CD4-positive, alpha-beta memory T cell (primary cell): ENCODE results near the gene PLA2G4F. TPM values are rescaled to one million over a fixed set of nuclear protein-coding genes. Genes with fewer than 3 reads are reported as not detected.

Source experiments
- CTCF ChIA-PET: fragments of 350-600 bp; sonication (Branson Sonifier 250); formaldehyde crosslinking; loops from one replicate; lab custom pipeline; 2021; ENCODE audit warnings: inconsistent platforms; ENCODE audit not compliant: partially characterized antibody; lab: Charles Lee
- POLR2A ChIA-PET: fragments of 350-600 bp; sonication (Branson Sonifier 250); formaldehyde crosslinking; loops from one replicate; lab custom pipeline; 2021; ENCODE audit not compliant: partially characterized antibody; lab: Charles Lee
- DNase-seq, 5 donors: peaks; one replicate each; pipeline versions ENCODE4 v3.0.0 to v3.0.0-alpha.2; 2020 to 2022; ENCODE audit warnings: mixed read lengths in 1 of 5
- H3K27ac ChIP-seq: one replicate; pipeline ENCODE4 v1.7.0; 2013; ENCODE audit warnings: low read depth, low read length
- H3K27me3 ChIP-seq: 2 replicates; pipeline ENCODE4 v1.7.0; 2013; ENCODE audit warnings: mild to moderate bottlenecking, low read length, moderate library complexity; ENCODE audit not compliant: insufficient read depth
- H3K36me3 ChIP-seq: 2 replicates; pipeline ENCODE4 v1.7.0; 2013; ENCODE audit warnings: mild to moderate bottlenecking, low read length, moderate library complexity; ENCODE audit not compliant: insufficient read depth
- H3K4me1 ChIP-seq: 2 replicates; pipeline ENCODE4 v1.7.0; 2013; ENCODE audit warnings: mild to moderate bottlenecking, low read length, moderate library complexity; ENCODE audit not compliant: insufficient read depth
- H3K4me3 ChIP-seq, 2 donors: one replicate each; pipeline ENCODE4 v1.7.0; 2013; ENCODE audit warnings: low read length in 2 of 2, mild to moderate bottlenecking in 1 of 2
- H3K9me3 ChIP-seq, 2 donors: one replicate each; pipeline ENCODE4 v1.7.0; 2013; ENCODE audit warnings: low read length in 2 of 2, control low read depth in 1 of 2; ENCODE audit not compliant: control insufficient read depth in 1 of 2
- H3K27ac Mint-ChIP-seq, 7 donors: one replicate each; pipeline ENCODE4 v1.8.0; 2020 to 2021; ENCODE audit warnings: mixed read lengths in 7 of 7, mild to moderate bottlenecking in 6 of 7, inconsistent platforms in 3 of 7, moderate library complexity in 3 of 7
- H3K27me3 Mint-ChIP-seq, 2 donors: one replicate each; pipeline ENCODE4 v1.8.0; 2020 to 2021; ENCODE audit warnings: mixed read lengths in 2 of 2
- H3K36me3 Mint-ChIP-seq, 2 donors: one replicate each; pipeline ENCODE4 v1.8.0; 2020 to 2021; ENCODE audit warnings: mixed read lengths in 2 of 2, inconsistent platforms in 1 of 2, mild to moderate bottlenecking in 1 of 2
- H3K4me1 Mint-ChIP-seq, 4 donors: one replicate each; pipeline ENCODE4 v1.8.0; 2020 to 2021; ENCODE audit warnings: mixed read lengths in 4 of 4, mild to moderate bottlenecking in 1 of 4
- H3K4me3 Mint-ChIP-seq, 8 donors: one replicate each; pipeline ENCODE4 v1.8.0; 2020 to 2021; ENCODE audit warnings: mixed read lengths in 8 of 8, mild to moderate bottlenecking in 7 of 8, moderate library complexity in 6 of 8, inconsistent platforms in 3 of 8
- H3K9me3 Mint-ChIP-seq, 8 donors: one replicate each; pipeline ENCODE4 v1.8.0; 2020 to 2021; ENCODE audit warnings: mixed read lengths in 8 of 8, mild to moderate bottlenecking in 5 of 8, inconsistent platforms in 3 of 8, moderate library complexity in 1 of 8
- intact Hi-C: fragments of 100-400 bp; cut with micrococcal nuclease; formaldehyde crosslinking; loops from one replicate; pipeline ENCODE4 v1.15.1; 2023
- polyA plus RNA-seq, 2 donors: library from polyadenylated mRNA; unstranded; fragments of 300-500 nt; fragmentation: Illumina TruSeq; gene quantifications; one replicate each; pipeline ENCODE4 v1.2.3, GENCODE V29; 2021
- total RNA-seq, 2 experiments: library from RNA; stranded (reverse); gene quantifications; one replicate each; pipeline ENCODE4 v1.2.3, GENCODE V29; 2021

Gene PLA2G4F
- total RNA-seq, result not detected
- polyA plus RNA-seq, result not detected

DNA sequence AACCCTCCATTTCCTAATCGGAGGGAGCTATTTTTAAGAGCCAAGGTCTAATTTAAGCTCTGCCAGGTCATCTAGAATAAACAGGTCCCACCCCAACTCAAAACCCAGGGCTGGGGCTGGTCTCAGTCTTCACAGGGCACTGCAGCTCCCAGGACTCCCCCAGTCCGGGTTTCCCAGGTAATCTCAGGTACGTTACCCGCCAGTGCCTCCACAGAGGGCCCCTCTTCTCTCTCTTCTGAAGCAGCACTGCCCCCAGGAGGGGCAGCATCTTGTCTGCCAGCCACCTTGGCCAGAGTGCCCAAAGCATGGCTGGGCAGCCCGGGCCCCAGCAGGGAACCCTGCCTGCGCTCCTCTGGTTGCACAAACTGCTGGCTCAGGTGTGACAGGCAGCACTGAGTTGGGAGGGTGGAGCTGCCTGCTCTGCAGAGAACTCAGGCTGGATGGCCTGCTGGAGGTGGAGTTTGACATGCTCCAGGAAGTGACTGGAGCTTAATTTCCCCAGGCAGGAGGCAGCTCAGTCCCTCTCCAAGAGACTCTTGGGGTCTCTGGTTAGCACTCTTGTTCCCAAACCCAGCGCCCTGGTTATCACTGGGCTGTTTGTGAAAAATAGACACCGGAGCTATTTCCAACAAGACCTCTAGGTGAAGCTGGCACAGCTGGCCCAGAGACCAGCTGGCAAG lies at the start of gene PLA2G4F:
PLA2G4F (minus strand) TSS at position 394 of the 680 bp plus-strand sequence; CDS start at position 307, 87 bp downstream.
- Mint-ChIP-seq H3K9me3 (no peaks in the 10 kb centered on the region), H3K4me1 (peaks cover 0 to 1% (median 0%) of the 10 kb centered on the region in 4 donors)

DNA sequence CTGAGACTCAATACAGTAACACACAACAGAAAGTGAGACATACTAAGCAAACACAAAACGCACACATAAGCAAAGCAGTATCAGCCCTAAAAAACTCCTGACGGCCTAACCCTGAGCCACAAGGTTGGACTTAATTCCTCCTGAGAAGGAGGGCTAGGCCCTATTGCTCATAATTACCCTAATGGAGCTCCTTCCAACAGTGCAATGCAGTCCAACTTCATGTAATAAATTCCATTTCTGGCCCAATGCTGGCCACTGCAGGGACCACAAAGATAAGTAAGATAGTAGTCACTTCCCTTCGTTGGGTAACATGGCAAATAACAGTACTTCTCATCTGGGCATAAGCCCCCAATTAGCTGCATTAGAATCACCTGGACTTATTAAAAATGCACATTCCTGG lies 47.5 kb upstream of the PLA2G4F start:
- intact Hi-C loops, result no loop called here
- H3K27me3 Mint-ChIP-seq, result no peaks in the 10 kb centered on the region
- no peak overlapping the region for H3K4me3 Mint-ChIP-seq
- no peaks in the 10 kb centered on the region for H3K27me3 ChIP-seq
- no peaks in the 10 kb centered on the region for H3K9me3 ChIP-seq
- peaks cover 40 to 71% (median 52%) of the 10 kb centered on the region in 4 donors for H3K4me1 Mint-ChIP-seq
- H3K27ac Mint-ChIP-seq, result no peak overlapping the region
- H3K27ac ChIP-seq, result no peak overlapping the region
- no peak overlapping the region for H3K4me3 ChIP-seq
- DNase-seq, result no peak
- peaks cover 16 to 32% of the 10 kb centered on the region in 2 donors for H3K36me3 Mint-ChIP-seq
- ChIA-PET CTCF (no interaction called here), POLR2A (interaction anchor here (0.5 to 0.7 kb wide), 2 partner anchors 49 to 220 kb away, joined by 3 read pairs; no protein-coding TSS in a partner anchor)
- H3K9me3 Mint-ChIP-seq, result no peaks in the 10 kb centered on the region
- peaks cover 5% of the 10 kb centered on the region for H3K36me3 ChIP-seq
- H3K4me1 ChIP-seq, result peaks cover 34% of the 10 kb centered on the region

More for the DNA sequence above, at the start of gene PLA2G4F:
- Histone ChIP-seq H3K4me1 (no peaks in the 10 kb centered on the region), H3K9me3 (no peaks in the 10 kb centered on the region), H3K4me3 (no peak within 1 kb of the TSS), H3K27me3 (no peaks in the 10 kb centered on the region), H3K27ac (no peak within 1 kb of the TSS), H3K36me3 (peaks cover 17% of the 10 kb centered on the region)
- no peak within 1 kb of the TSS for H3K4me3 Mint-ChIP-seq
- no peaks in the 10 kb centered on the region for H3K27me3 Mint-ChIP-seq
- ChIA-PET POLR2A (no interaction called here), CTCF (no interaction called here)
- H3K27ac Mint-ChIP-seq, result peak within 1 kb of the TSS in 1 of 7 donors; percentile 35
- H3K36me3 Mint-ChIP-seq, result peaks cover 17 to 28% of the 10 kb centered on the region in 2 donors
- intact Hi-C loops, result no loop called here
- DNase-seq, result no peak

GRCh38 chr15:42202653-42203052 lies 46.2 kb upstream of the PLA2G4F start:
- intact Hi-C loops, result no loop called here

GRCh38 chr15:42201801-42202200 lies 45.4 kb upstream of the PLA2G4F start:
- POLR2A ChIA-PET, result no interaction called here
- Histone ChIP-seq H3K9me3 (no peaks in the 10 kb centered on the region), H3K27me3 (no peaks in the 10 kb centered on the region), H3K27ac (no peak overlapping the region), H3K36me3 (peaks cover 21% of the 10 kb centered on the region), H3K4me3 (no peak overlapping the region), H3K4me1 (peaks cover 22% of the 10 kb centered on the region)
- no peak overlapping the region for H3K4me3 Mint-ChIP-seq
- H3K36me3 Mint-ChIP-seq, result peaks cover 31 to 36% of the 10 kb centered on the region in 2 donors
- intact Hi-C loops, result no loop called here
- no peaks in the 10 kb centered on the region for H3K9me3 Mint-ChIP-seq
- H3K27me3 Mint-ChIP-seq, result no peaks in the 10 kb centered on the region
- peaks cover 30 to 55% (median 37%) of the 10 kb centered on the region in 4 donors for H3K4me1 Mint-ChIP-seq
- H3K27ac Mint-ChIP-seq, result no peak overlapping the region
- CTCF ChIA-PET, result no interaction called here
- DNase-seq, result no peak

More at GRCh38 chr15:42202653-42203052, 46.2 kb upstream of the PLA2G4F start:
- Histone ChIP-seq H3K27me3 (no peaks in the 10 kb centered on the region), H3K36me3 (peaks cover 16% of the 10 kb centered on the region), H3K9me3 (no peaks in the 10 kb centered on the region), H3K4me1 (peaks cover 30% of the 10 kb centered on the region), H3K27ac (no peak overlapping the region), H3K4me3 (no peak overlapping the region)
- CTCF ChIA-PET, result interaction anchor here (0.7 to 0.8 kb wide), 2 partner anchors 11 to 80 kb away, joined by 3 read pairs; no protein-coding TSS in a partner anchor
- Mint-ChIP-seq H3K27ac (peak overlapping the region in 3 of 7 donors; percentile 12 to 75 (median 73)), H3K4me3 (no peak overlapping the region), H3K4me1 (peaks cover 37 to 62% (median 46%) of the 10 kb centered on the region in 4 donors), H3K36me3 (peaks cover 23 to 34% of the 10 kb centered on the region in 2 donors), H3K27me3 (no peaks in the 10 kb centered on the region), H3K9me3 (no peaks in the 10 kb centered on the region)
- no peak for DNase-seq
- POLR2A ChIA-PET, result no interaction called here

GRCh38 chr15:42199126-42199525 lies 42.7 kb upstream of the PLA2G4F start:
- CTCF ChIA-PET, result no interaction called here
- H3K27ac Mint-ChIP-seq, result peak overlapping the region in 3 of 7 donors; percentile 52 to 91 (median 66)
- no peaks in the 10 kb centered on the region for H3K9me3 ChIP-seq
- H3K4me3 ChIP-seq, result no peak overlapping the region
- no peaks in the 10 kb centered on the region for H3K27me3 Mint-ChIP-seq
- H3K36me3 ChIP-seq, result peaks cover 21% of the 10 kb centered on the region
- POLR2A ChIA-PET, result interaction anchor here (1.1 kb wide), 1 partner anchor 7 kb away, joined by 3 read pairs; no protein-coding TSS in a partner anchor
- H3K4me3 Mint-ChIP-seq, result no peak overlapping the region
- peaks cover 11 to 41% (median 24%) of the 10 kb centered on the region in 4 donors for H3K4me1 Mint-ChIP-seq
- peaks cover 4% of the 10 kb centered on the region for H3K4me1 ChIP-seq
- no peak for DNase-seq
- no peaks in the 10 kb centered on the region for H3K9me3 Mint-ChIP-seq
- H3K27ac ChIP-seq, result no peak overlapping the region
- peaks cover 42 to 55% of the 10 kb centered on the region in 2 donors for H3K36me3 Mint-ChIP-seq
- intact Hi-C loops, result no loop called here
- no peaks in the 10 kb centered on the region for H3K27me3 ChIP-seq

DNA sequence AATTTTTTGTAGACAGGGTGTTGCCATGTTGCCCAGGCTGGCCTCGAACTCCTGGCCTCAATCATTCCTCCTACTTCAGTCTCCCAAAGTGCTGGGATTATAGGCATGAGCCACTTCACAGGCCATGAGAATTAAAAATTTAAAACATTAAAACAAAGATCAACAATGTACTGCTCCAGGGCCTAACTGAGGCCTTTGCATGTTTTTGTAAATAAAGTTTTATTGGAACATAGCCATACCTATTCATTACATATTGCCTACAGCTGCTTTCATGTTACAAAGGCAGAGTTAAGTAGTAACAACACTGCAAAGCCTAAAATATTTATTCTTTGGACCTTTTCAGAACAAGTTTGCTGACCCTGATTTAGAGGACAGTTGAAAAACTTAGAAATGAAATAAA lies 42.1 kb upstream of the PLA2G4F start:
- Histone ChIP-seq H3K4me3 (no peak overlapping the region), H3K36me3 (peaks cover 21% of the 10 kb centered on the region), H3K9me3 (no peaks in the 10 kb centered on the region), H3K27ac (no peak overlapping the region), H3K27me3 (no peaks in the 10 kb centered on the region), H3K4me1 (no peaks in the 10 kb centered on the region)
- no peaks in the 10 kb centered on the region for H3K27me3 Mint-ChIP-seq
- ChIA-PET POLR2A (no interaction called here), CTCF (no interaction called here)
- H3K27ac Mint-ChIP-seq, result no peak overlapping the region
- H3K4me3 Mint-ChIP-seq, result no peak overlapping the region
- peaks cover 42 to 59% of the 10 kb centered on the region in 2 donors for H3K36me3 Mint-ChIP-seq
- no peaks in the 10 kb centered on the region for H3K9me3 Mint-ChIP-seq
- peaks cover 9 to 36% (median 21%) of the 10 kb centered on the region in 4 donors for H3K4me1 Mint-ChIP-seq
- intact Hi-C loops, result no loop called here
- no peak for DNase-seq

GRCh38 chr15:42194513-42194912 lies 38.1 kb upstream of the PLA2G4F start:
- ChIA-PET POLR2A (no interaction called here), CTCF (no interaction called here)
- peaks cover 12 to 32% (median 23%) of the 10 kb centered on the region in 4 donors for H3K4me1 Mint-ChIP-seq
- H3K27me3 ChIP-seq, result no peaks in the 10 kb centered on the region
- no peaks in the 10 kb centered on the region for H3K9me3 ChIP-seq
- intact Hi-C loops, result no loop called here
- no peak overlapping the region for H3K4me3 Mint-ChIP-seq
- H3K27ac Mint-ChIP-seq, result peak overlapping the region in 1 of 7 donors; percentile 62
- no peaks in the 10 kb centered on the region for H3K4me1 ChIP-seq
- no peaks in the 10 kb centered on the region for H3K9me3 Mint-ChIP-seq
- no peak overlapping the region for H3K27ac ChIP-seq
- H3K36me3 ChIP-seq, result peaks cover 39% of the 10 kb centered on the region
- DNase-seq, result no peak
- peaks cover 49 to 67% of the 10 kb centered on the region in 2 donors for H3K36me3 Mint-ChIP-seq
- no peak overlapping the region for H3K4me3 ChIP-seq
- no peaks in the 10 kb centered on the region for H3K27me3 Mint-ChIP-seq
